Activated T-cell treated with anti-CD3 and anti-CD28 coated beads, Interleukin-2, amount 50 U/mL, for 24 hours (primary cell): ENCODE measurements around the gene TRAFD1.
"Not testable (repeated sequence)": the region's sequence is repeated elsewhere in the genome, so short reads cannot be mapped to it uniquely, and the experiment has no call there.

Source experiments
- DNase-seq: peaks from one replicate; pipeline ENCODE4 v3.0.0-alpha.2; 2020
- H3K27ac Mint-ChIP-seq: 2 replicates; pipeline ENCODE4 v1.8.0; 2020; ENCODE audit warnings: mild to moderate bottlenecking, mixed read lengths
- H3K27me3 Mint-ChIP-seq: 2 replicates; pipeline ENCODE4 v1.8.0; 2020; ENCODE audit warnings: mixed read lengths
- H3K36me3 Mint-ChIP-seq: 2 replicates; pipeline ENCODE4 v1.8.0; 2020; ENCODE audit warnings: low read depth, mixed read lengths
- H3K4me1 Mint-ChIP-seq: 2 replicates; pipeline ENCODE4 v1.8.0; 2020; ENCODE audit warnings: low read depth, mixed read lengths
- H3K4me3 Mint-ChIP-seq: 2 replicates; pipeline ENCODE4 v1.8.0; 2020; ENCODE audit warnings: mild to moderate bottlenecking, moderate library complexity, mixed read lengths
- H3K9me3 Mint-ChIP-seq: 2 replicates; pipeline ENCODE4 v1.8.0; 2020; ENCODE audit warnings: mixed read lengths

Gene TRAFD1

DNA sequence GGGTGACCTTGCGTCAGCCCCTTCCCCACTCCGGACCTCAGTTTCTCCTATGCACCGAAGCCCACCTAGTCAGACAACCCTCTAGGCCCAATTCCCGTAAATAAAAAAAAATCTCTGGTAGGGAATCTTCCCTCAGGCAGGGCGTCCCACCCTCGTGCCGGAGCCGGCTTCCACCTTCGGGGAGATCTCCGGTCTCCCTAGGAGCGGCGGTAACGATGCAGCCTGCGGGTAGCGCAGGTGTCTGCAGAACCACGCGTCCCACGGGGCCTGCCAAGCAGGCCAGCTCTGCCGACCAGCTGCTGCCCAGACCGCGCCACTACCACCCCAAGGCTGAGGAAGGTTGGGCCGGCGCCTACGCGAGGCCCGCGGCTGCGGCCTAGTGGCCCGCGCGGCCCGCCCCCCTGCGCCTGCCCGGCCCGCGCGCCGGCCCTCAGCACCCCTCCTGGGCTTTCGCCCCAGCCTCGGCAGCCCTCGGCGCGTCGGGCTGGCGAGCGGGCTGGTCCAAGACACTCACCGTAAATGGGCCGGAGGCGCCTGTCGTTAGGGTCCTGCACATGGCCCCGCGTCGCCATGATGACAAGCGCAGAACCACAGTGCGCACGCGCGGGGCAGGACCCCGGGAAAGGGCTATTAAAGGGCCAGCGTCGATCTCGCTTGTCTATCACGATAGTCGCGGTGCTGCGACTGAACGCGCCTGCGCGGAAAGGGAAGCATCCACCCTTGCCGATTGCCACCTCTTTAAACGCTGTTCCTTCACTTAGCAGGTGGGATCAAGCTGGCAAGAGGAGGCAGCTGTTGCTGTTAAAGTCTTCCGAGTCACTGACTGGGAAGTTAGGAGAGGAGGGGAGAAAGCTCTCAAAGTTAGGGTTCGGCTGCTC, 16.9 kb upstream of the TRAFD1 start, which contains the start of gene NAA25:
TSS of gene NAA25 (minus strand) at position 582 of the 878 bp plus-strand sequence. CDS start at position 572, 10 bp downstream.
- Mint-ChIP-seq H3K27ac (peak within 1 kb of the TSS; percentile 99), H3K36me3 (peaks cover 51% of the 10 kb centered on the region), H3K4me1 (peaks cover 59% of the 10 kb centered on the region), H3K4me3 (peak within 1 kb of the TSS; percentile 98), H3K27me3 (no peaks in the 10 kb centered on the region), H3K9me3 (no peaks in the 10 kb centered on the region)
- peak; percentile 92 for DNase-seq

DNA sequence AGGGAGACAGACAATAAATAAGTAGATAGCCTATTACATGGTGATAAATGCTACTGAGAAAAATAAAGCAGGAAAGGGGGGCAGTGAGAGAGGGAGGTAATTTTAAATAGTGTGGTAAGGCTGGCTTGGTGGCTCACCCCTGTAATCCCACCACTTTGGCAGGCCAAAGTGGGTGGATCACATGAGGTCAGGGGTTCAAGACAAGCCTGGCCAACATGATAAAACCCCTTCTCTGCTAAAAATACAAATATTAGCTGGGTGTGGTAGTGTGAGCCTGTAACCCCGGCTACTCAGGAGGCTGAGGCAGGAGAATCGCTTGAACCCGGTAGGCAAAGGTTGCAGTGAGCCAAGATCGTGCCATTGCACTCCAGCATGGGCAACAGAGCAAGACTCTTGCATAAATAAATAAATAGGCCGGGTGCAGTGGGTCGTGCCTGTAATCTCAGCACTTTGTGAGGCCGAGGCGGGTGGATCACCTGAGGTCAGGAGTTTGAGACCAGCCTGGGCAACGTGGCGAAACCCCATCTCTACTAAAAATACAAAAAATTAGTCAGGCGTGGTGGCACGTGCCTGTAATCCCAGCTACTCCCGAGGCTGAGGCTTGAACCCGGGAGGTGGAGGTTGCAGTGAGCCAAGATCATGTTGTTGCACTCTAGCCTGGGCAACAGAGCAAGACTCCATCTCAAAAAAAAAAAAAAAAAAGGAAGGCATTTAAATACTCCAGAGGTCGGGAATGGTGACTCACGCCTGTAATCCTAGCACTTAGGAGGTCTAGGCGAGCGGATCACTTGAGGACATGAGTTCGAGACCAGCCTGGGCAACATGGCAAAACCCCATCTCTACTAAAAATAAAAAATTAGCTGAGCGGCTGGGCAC, 14.3 kb upstream of the TRAFD1 start:
- H3K9me3 Mint-ChIP-seq, DNase-seq, H3K4me3 Mint-ChIP-seq, H3K27me3 Mint-ChIP-seq: not testable (repeated sequence)
- H3K27ac Mint-ChIP-seq: peak overlapping the region; percentile 67
- peaks cover 37% of the 10 kb centered on the region for H3K4me1 Mint-ChIP-seq
- peaks cover 28% of the 10 kb centered on the region for H3K36me3 Mint-ChIP-seq

DNA sequence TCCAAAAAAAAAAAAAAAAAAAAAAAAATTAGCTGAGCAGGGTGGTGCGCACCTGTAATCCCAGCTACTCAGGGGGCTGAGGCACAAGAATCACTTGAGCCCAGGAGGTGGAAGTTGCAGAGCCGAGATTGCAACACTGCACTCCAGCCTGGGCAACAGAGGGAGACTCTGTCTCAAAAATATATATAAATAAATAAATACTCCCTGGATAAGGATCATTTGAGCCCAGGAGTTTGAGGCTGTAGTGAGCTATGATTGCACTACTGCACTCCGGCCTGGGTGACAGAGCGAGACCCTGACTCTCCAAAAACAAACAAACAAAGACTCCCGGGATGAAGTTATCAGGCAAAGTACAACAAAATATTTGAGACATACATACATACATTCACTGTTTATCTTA, 13.4 kb upstream of the TRAFD1 start:
- Mint-ChIP-seq H3K27me3 (no peaks in the 10 kb centered on the region), H3K4me1 (peaks cover 34% of the 10 kb centered on the region), H3K4me3 (no peak overlapping the region), H3K9me3 (no peaks in the 10 kb centered on the region), H3K27ac (no peak overlapping the region), H3K36me3 (peaks cover 20% of the 10 kb centered on the region)
- no peak for DNase-seq

DNA sequence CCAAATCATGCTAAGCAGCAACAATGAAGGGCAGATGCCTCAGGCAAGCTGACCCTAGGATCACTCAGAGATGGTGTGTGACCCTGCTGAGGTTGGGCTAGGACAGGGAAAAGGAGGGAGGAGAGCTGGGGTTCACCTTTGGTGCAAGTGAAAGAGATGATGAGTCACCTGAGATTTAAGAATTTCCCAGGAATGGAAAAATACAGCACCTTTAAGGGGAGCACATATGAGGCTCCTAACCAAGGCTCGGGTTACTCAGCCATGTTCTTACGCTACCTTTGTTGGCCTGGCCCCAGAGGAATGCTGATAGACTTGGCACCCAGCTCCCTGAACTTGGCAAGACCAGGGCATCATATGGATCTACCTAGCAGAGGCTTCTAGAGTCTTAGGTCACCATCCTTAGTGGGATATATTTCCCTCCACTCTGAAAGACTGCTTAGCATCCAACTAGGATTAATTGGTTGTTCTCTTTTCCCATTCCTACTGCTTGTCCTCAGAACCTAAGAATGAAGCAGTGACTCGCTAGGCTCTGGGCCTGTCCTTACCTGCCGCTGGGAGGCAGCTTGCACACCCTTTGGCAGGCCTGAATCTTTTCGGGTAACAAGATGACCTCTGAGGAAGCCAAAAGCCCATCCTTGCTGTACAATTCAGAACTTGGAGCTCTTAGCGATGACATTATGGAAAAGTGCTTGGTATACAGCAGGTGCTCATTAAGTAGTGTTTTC, 12.8 kb upstream of the TRAFD1 start:
- H3K27ac Mint-ChIP-seq: peak overlapping the region; percentile 0
- peaks cover 30% of the 10 kb centered on the region for H3K4me1 Mint-ChIP-seq
- DNase-seq: no peak
- no peaks in the 10 kb centered on the region for H3K9me3 Mint-ChIP-seq
- H3K27me3 Mint-ChIP-seq: no peaks in the 10 kb centered on the region
- peaks cover 14% of the 10 kb centered on the region for H3K36me3 Mint-ChIP-seq
- no peak overlapping the region for H3K4me3 Mint-ChIP-seq

DNA sequence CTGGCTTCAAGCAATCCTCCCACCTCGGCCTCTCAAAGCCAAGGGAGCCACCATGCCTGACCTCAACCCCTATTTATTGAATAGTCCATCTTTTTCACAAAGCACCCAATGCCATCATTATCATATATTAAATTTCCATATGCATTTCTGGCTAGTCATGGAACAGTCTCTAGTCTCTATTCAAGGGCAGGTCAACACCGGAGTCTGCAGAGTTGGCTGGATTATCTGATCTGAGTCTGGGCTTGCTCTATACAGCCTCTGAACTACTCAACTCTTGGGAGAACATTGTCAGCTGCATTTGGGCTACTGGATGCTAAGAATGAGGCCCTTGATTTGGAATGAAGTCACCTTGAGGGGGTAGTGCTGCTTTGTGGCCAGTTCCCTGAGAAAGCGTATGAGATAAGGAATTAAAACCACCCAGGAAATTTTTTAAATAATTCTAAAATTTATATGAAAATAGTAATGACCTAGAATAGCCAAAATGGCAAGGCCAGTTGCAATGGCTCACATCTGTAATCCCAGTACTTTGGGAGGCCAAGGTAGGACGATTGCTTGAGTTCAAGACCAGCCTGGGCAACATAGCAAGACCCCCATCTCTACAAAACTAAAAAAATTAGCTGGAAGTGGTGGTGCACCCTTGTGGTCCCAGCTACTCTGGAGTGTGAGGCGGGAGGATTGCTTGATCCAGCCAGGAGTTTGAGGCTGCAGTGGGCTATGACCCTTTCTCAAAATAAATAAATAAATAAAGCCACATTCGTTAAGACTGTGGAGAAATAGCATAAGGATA, 9.9 kb upstream of the TRAFD1 start:
- DNase-seq: no peak
- Mint-ChIP-seq H3K27me3 (no peaks in the 10 kb centered on the region), H3K4me3 (no peak overlapping the region), H3K9me3 (no peaks in the 10 kb centered on the region), H3K27ac (no peak overlapping the region), H3K36me3 (no peaks in the 10 kb centered on the region), H3K4me1 (peaks cover 20% of the 10 kb centered on the region)

DNA sequence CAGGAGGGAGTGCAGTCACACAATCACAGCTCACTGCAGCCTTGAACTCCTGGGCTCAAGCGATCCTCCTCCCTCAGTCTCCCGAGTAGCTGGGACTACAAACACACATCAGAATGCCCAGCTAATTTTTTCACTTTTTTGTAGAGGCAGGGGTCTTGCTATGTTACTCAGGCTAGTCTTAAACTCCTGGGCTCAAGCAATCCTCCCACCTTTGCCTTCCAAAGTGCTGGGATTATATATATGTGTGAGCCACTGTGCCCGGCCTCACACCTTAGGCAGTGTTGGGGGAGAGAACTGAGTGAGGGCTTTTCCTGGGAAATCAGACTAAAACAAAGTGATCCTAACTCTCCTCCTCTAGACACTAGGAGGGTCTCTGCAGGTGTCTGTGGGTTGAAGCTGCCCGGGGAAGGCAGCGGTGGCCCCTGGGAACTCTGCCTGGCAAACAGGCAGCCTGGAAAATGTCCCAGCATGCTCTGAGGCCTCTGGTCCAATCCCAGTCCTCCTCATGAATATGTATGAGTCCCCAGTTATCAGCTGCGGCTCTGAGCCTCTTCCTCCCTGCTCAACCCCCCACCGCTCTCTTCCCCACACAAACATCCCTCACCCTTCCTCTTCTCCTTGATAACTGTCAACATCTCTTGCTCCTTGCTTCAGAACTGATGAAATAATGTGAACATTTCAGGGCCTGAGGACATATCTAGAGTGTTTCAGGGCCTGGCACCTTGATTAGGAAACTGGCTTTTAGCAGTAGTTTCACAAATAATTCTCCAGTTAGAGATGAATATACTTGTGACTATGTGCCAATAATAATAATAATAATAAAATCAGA, 8.9 kb upstream of the TRAFD1 start:
- H3K4me3 Mint-ChIP-seq: no peak overlapping the region
- no peaks in the 10 kb centered on the region for H3K9me3 Mint-ChIP-seq
- H3K36me3 Mint-ChIP-seq: no peaks in the 10 kb centered on the region
- H3K27ac Mint-ChIP-seq: peak overlapping the region; percentile 34
- no peaks in the 10 kb centered on the region for H3K27me3 Mint-ChIP-seq
- peaks cover 17% of the 10 kb centered on the region for H3K4me1 Mint-ChIP-seq
- DNase-seq: no peak

DNA sequence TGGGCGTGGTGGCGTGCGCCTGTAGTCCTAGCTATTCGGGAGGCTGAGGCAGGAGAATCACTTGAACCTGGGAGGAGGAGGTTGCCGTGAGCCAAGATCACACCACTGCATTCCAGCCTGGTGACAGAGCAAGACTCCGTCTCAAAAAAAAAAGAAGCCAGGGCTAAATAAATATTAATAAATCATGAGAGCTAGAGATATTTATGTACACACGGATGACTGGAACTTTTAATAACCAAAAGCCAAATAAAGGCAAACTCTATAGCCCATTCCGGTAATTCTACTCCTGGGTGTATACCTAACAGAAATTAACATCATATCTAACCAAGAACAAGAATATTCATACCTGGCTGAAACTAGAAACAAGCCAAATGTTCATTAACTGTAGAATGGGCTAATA, 7.7 kb upstream of the TRAFD1 start:
- DNase-seq: no peak
- no peak overlapping the region for H3K27ac Mint-ChIP-seq
- no peak overlapping the region for H3K4me3 Mint-ChIP-seq
- no peaks in the 10 kb centered on the region for H3K9me3 Mint-ChIP-seq
- H3K36me3 Mint-ChIP-seq: no peaks in the 10 kb centered on the region
- no peaks in the 10 kb centered on the region for H3K27me3 Mint-ChIP-seq
- H3K4me1 Mint-ChIP-seq: peaks cover 10% of the 10 kb centered on the region

DNA sequence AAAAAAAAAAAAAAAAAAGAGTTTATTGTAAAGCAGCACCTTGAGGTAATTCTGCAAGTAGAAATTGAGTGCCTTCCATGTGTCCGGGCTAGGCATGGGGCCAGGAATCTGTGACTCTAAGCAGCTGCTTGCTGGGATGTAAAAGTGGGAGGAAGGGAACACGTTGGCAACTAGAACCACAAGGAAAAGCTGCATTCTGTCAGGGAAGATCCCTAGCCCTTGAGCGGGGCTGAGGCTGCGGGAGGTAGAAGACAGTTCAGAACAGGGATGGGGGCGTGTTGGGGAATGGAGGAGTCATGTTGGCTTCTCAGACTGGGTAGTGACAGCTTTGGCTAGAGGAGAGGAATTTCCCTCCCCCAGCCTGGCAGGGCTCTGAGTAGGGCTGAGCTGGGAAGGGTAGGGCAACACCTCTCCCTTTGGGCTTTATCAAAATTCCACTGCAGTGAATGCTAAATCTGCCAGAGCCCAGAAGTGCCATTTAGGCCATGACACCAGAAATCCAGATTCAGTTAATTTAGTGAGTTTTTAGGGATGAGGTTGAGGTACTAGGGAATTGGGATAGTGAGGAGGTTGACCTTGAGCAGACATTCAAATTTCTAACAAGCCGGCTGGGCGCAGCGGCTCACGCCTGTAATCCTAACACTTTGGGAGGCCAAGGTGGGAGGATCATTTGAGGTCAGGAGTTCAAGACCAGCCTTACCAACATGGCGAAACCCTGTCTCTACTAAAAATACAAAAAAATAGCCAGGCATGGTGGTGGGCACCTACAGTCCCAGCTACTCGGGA, 3.4 kb upstream of the TRAFD1 start:
- Mint-ChIP-seq H3K27ac (no peak overlapping the region), H3K4me3 (no peak overlapping the region), H3K4me1 (peaks cover 14% of the 10 kb centered on the region), H3K27me3 (no peaks in the 10 kb centered on the region), H3K36me3 (peaks cover 10% of the 10 kb centered on the region), H3K9me3 (no peaks in the 10 kb centered on the region)
- no peak for DNase-seq

DNA sequence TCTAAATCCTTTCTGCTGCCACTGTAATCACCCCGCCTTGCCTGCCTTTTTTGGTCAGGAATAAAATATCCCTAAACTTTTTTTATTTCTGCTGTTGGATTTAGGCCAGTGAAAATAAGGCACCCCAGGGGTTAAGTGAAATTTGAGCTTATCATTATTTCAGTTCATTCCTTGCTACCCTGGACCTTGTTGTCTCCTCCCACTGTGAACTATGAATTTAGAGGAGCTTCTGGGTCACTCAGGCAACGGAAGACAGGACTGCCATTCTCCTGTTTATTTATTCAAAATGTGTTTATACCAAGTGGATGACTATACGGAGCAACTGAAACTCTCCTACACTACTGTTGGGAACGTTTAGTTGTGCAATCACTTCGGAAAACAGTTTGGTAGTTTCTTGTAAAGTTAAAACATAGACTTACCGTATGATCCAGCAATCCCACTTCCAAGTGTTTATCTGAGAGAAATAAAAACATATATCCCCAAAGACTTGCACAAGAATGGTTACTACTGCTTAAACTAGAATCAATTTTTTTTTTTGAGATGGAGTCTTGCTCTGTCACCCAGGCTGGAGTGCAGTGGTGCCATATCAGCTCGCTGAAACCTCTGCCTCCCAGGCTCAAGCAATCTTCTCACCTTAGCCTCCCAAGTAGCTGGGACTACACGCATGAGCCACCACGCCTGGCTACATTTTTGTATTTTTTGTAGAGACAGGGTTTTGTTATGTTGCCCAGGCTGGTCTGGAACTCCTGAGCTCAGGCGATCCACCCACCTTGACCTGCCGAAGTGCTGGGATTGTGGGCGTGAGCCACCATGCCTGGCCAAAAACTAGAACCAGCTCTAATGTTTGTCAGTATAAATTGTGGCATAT, 2.3 kb upstream of the TRAFD1 start:
- Mint-ChIP-seq H3K4me3 (no peak overlapping the region), H3K9me3 (no peaks in the 10 kb centered on the region), H3K27ac (no peak overlapping the region), H3K4me1 (peaks cover 21% of the 10 kb centered on the region), H3K36me3 (peaks cover 13% of the 10 kb centered on the region), H3K27me3 (no peaks in the 10 kb centered on the region)
- DNase-seq: no peak

DNA sequence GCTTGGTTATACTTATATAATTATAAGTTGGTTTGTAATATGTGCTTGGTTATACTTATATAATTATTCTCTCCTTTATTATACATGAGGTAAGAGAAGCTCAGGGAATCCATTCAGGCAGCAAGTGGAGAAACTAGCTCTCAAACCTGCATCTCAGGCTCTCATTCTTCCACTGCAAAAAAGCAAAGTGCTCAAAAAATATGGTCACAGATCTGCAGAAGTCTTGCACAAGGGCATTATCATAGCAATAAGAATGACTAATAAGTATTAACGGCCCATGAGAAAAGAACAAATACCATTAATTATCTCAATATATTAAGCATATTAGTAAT, 476 bp upstream of the TRAFD1 start:
- Mint-ChIP-seq H3K36me3 (peaks cover 13% of the 10 kb centered on the region), H3K27ac (no peak overlapping the region)
- no peak for DNase-seq

DNA sequence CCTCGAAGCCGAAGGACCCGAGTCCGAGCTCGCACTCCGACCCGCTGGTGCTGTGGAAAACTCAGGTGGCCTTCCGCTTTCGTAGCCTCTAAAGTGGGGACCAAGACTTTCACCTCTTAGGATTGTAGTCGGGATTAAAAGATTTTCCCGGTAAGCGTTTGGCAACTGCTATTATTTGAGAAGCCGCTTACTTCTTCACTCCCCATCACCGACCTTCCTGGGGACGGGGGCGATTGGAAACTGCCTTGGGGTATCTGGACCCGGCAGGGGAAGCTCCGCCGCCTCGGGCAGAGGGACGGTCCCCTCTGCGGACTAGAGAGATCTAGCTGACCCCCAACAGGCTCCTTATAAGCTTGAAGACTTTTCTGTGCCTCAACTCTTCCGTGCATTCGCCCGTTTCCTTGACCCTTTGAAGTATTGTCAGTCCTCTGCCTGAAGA, 659 bp downstream of the TRAFD1 start:
- Mint-ChIP-seq H3K27me3 (no peaks in the 10 kb centered on the region), H3K36me3 (peaks cover 17% of the 10 kb centered on the region), H3K27ac (peak overlapping the region; percentile 83), H3K4me3 (peak overlapping the region; percentile 88), H3K9me3 (no peaks in the 10 kb centered on the region), H3K4me1 (peaks cover 45% of the 10 kb centered on the region)
- no peak for DNase-seq

More for the DNA sequence above, 476 bp upstream of the TRAFD1 start:
- peaks cover 38% of the 10 kb centered on the region for H3K4me1 Mint-ChIP-seq
- no peaks in the 10 kb centered on the region for H3K9me3 Mint-ChIP-seq
- peak overlapping the region; percentile 88 for H3K4me3 Mint-ChIP-seq
- H3K27me3 Mint-ChIP-seq: no peaks in the 10 kb centered on the region

DNA sequence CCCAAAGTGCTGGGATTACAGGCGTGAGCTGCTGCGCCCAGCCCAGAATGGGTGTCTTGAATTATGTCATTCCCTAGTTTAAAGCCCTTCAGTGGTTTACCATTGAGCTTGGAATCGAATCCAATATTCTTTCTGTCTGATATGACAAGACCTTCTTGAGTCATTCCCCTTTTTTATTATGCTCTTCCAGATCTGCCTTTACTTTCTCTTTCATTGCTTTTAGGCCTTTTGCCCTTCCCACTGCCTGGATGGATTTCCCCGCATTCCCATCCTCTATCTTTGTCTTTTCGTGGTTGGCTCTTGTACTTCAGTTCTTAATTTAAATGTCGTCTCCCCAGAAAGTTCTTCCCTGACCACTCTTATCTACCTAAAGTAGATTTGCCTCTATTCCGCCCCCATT, 1.6 kb downstream of the TRAFD1 start:
- H3K27ac Mint-ChIP-seq: peak overlapping the region; percentile 83
- peak overlapping the region; percentile 88 for H3K4me3 Mint-ChIP-seq
- peaks cover 54% of the 10 kb centered on the region for H3K4me1 Mint-ChIP-seq
- no peak for DNase-seq
- H3K9me3 Mint-ChIP-seq: no peaks in the 10 kb centered on the region
- H3K27me3 Mint-ChIP-seq: no peaks in the 10 kb centered on the region
- H3K36me3 Mint-ChIP-seq: peaks cover 26% of the 10 kb centered on the region
